ENCODE measurements around the gene RAP1GDS1. TPM values are rescaled to one million over a fixed set of nuclear protein-coding genes. Genes with fewer than 3 reads are reported as not detected.

RAP1GDS1 gene
- total RNA-seq, 2 donors from 2014 or later: 34.0 to 37.9 TPM

DNA sequence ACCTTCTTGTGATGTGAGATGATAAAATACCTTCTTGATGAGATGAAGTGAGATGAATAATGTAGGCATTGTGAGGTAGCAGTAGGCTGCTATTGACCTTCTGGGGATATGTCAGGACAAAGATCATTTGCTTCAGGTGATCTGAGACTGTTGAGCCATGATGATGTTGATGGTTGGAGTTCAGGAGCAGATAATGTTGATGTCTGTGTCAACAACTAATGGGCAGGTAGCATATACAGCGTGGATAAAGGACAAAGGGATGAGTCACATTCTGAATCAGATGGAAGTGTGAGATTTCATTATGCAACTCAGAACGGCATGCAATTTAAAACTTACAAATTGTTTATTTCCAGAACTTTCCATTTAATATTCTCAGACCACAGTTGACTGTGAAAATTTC, 57.3 kb downstream of the RAP1GDS1 start:
- no peak for DNase-seq
- Mint-ChIP-seq H3K27ac (no peak overlapping the region), H3K9me3 (peaks cover 19% of the 10 kb centered on the region)

DNA sequence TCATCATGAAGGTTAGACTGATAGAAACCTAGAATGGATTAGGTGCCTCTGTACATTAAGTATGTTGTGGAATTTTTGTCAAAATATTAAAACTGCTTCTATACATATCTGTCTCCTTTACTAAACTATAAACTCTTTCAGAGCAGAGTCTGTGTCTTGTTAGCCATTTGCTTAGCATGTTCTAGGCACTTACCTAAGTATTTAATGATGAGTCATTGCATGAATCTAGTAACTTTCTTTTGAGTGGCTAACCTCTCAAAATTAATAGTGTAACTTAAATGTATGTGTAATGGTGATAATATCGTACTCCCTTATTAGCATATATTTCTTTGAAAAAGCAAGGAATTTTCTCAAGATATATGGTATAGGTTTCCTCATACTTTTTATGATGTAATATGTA, 57.8 kb downstream of the RAP1GDS1 start:
- 100% methylated on average over 1 of the region's 1 CpG; no CpG with 5 or more reads in 1 of the 2 experiments for WGBS, 2 experiments (ENCODE audit: insufficient coverage in 1 of 2, insufficient read length in 1 of 2)
- Mint-ChIP-seq H3K36me3 (ENCODE audit: low read depth) (peaks cover 23% of the 10 kb centered on the region), H3K4me1 (no peaks in the 10 kb centered on the region), H3K27ac (no peak overlapping the region), H3K27me3 (ENCODE audit: insufficient read depth) (no peaks in the 10 kb centered on the region), H3K9me3 (peaks cover 19% of the 10 kb centered on the region), H3K4me3 (no peak overlapping the region)
- Histone ChIP-seq H3K36me3 (ENCODE audit: control insufficient read depth, insufficient read depth, low read length) (peaks cover 12% of the 10 kb centered on the region), H3K4me3 (ENCODE audit: low read length) (peak overlapping the region; percentile 56), H3K9me3 (ENCODE audit: control insufficient read depth, low read length) (peaks cover 23% of the 10 kb centered on the region), H3K27me3 (ENCODE audit: control insufficient read depth, insufficient read depth, low read length, poor library complexity, severe bottlenecking) (no peaks in the 10 kb centered on the region), H3K27ac (ENCODE audit: low read depth, low read length) (no peak overlapping the region), H3K9ac (ENCODE audit: extremely low read depth, low read length, poor library complexity, severe bottlenecking) (no peak overlapping the region), H3K4me1 (ENCODE audit: control insufficient read depth, insufficient read depth, low read length) (no peaks in the 10 kb centered on the region)
- no peak for DNase-seq
- TF ChIP-seq, protein P1, sequence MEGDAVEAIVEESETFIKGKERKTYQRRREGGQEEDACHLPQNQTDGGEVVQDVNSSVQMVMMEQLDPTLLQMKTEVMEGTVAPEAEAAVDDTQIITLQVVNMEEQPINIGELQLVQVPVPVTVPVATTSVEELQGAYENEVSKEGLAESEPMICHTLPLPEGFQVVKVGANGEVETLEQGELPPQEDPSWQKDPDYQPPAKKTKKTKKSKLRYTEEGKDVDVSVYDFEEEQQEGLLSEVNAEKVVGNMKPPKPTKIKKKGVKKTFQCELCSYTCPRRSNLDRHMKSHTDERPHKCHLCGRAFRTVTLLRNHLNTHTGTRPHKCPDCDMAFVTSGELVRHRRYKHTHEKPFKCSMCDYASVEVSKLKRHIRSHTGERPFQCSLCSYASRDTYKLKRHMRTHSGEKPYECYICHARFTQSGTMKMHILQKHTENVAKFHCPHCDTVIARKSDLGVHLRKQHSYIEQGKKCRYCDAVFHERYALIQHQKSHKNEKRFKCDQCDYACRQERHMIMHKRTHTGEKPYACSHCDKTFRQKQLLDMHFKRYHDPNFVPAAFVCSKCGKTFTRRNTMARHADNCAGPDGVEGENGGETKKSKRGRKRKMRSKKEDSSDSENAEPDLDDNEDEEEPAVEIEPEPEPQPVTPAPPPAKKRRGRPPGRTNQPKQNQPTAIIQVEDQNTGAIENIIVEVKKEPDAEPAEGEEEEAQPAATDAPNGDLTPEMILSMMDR (conservative IDR thresholded peaks at IDR 0.05): no peak

More for the DNA sequence above, 57.3 kb downstream of the RAP1GDS1 start:
- Histone ChIP-seq H3K27me3 (ENCODE audit: control insufficient read depth, insufficient read depth, low read length, poor library complexity, severe bottlenecking) (no peaks in the 10 kb centered on the region), H3K9ac (ENCODE audit: extremely low read depth, low read length, poor library complexity, severe bottlenecking) (no peak overlapping the region), H3K4me1 (ENCODE audit: control insufficient read depth, insufficient read depth, low read length) (no peaks in the 10 kb centered on the region), H3K9me3 (ENCODE audit: control insufficient read depth, low read length) (peaks cover 23% of the 10 kb centered on the region), H3K27ac (ENCODE audit: low read depth, low read length) (no peak overlapping the region), H3K36me3 (ENCODE audit: control insufficient read depth, insufficient read depth, low read length) (peaks cover 12% of the 10 kb centered on the region), H3K4me3 (ENCODE audit: low read length) (peak overlapping the region; percentile 56)
- Mint-ChIP-seq H3K27me3 (ENCODE audit: insufficient read depth) (no peaks in the 10 kb centered on the region), H3K4me3 (no peak overlapping the region), H3K4me1 (peaks cover 3% of the 10 kb centered on the region), H3K36me3 (ENCODE audit: low read depth) (peaks cover 23% of the 10 kb centered on the region)
- 83 to 89% methylated on average over 1 to 2 of the region's 2 CpGs for WGBS, 2 experiments (ENCODE audit: insufficient coverage in 1 of 2, insufficient read length in 1 of 2)
- TF ChIP-seq, protein P1 (conservative IDR thresholded peaks at IDR 0.05): no peak

DNA sequence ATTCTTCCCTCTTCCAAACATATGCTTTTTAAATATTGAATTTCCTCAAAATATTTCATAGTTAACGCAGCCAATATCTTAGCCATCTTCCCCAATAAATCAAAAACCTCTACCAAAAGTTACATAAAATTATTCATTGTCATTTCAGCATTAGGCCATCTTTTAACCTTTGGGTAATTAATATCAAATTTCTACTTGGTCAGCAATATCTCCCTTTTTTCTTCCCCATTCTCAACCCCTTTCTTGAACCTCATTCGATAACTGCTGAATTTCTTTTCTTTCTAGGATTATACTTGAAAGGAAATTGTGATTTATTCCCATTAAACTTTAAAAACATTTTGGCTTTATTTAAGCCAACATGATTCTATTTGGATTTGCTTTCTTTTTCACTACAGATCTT, 65.0 kb downstream of the RAP1GDS1 start:
- TF ChIP-seq, protein P1 (conservative IDR thresholded peaks at IDR 0.05): no peak
- H3K36me3 Mint-ChIP-seq (ENCODE audit: low read depth): peaks cover 34% of the 10 kb centered on the region
- Histone ChIP-seq H3K27ac (ENCODE audit: low read depth, low read length) (no peak overlapping the region), H3K4me1 (ENCODE audit: control insufficient read depth, insufficient read depth, low read length) (no peaks in the 10 kb centered on the region), H3K4me3 (ENCODE audit: low read length) (no peak overlapping the region), H3K9me3 (ENCODE audit: control insufficient read depth, low read length) (peaks cover 26% of the 10 kb centered on the region), H3K27me3 (ENCODE audit: control insufficient read depth, insufficient read depth, low read length, poor library complexity, severe bottlenecking) (no peaks in the 10 kb centered on the region), H3K9ac (ENCODE audit: extremely low read depth, low read length, poor library complexity, severe bottlenecking) (no peak overlapping the region), H3K36me3 (ENCODE audit: control insufficient read depth, insufficient read depth, low read length) (peaks cover 15% of the 10 kb centered on the region)
- WGBS, 2 experiments (ENCODE audit: insufficient coverage in 1 of 2, insufficient read length in 1 of 2): 99 to 100% methylated on average over 1 to 2 of the region's 2 CpGs
- no peak for DNase-seq
- peaks cover 38% of the 10 kb centered on the region for H3K9me3 Mint-ChIP-seq
- no peak overlapping the region for H3K4me3 Mint-ChIP-seq
- no peaks in the 10 kb centered on the region for H3K27me3 Mint-ChIP-seq (ENCODE audit: insufficient read depth)
- no peaks in the 10 kb centered on the region for H3K4me1 Mint-ChIP-seq
- H3K27ac Mint-ChIP-seq: no peak overlapping the region
